GM21360 (cell line): ENCODE results near the gene CCDC32.

Experiments used
- ATAC-seq: cut with Tn5 transposase; IDR thresholded peaks from one replicate; pipeline ENCODE4 v1.9.1; 2021; ENCODE audit warnings: mild to moderate bottlenecking, moderate library complexity; ENCODE audit not compliant: unreplicated experiment

The CCDC32 gene

DNA sequence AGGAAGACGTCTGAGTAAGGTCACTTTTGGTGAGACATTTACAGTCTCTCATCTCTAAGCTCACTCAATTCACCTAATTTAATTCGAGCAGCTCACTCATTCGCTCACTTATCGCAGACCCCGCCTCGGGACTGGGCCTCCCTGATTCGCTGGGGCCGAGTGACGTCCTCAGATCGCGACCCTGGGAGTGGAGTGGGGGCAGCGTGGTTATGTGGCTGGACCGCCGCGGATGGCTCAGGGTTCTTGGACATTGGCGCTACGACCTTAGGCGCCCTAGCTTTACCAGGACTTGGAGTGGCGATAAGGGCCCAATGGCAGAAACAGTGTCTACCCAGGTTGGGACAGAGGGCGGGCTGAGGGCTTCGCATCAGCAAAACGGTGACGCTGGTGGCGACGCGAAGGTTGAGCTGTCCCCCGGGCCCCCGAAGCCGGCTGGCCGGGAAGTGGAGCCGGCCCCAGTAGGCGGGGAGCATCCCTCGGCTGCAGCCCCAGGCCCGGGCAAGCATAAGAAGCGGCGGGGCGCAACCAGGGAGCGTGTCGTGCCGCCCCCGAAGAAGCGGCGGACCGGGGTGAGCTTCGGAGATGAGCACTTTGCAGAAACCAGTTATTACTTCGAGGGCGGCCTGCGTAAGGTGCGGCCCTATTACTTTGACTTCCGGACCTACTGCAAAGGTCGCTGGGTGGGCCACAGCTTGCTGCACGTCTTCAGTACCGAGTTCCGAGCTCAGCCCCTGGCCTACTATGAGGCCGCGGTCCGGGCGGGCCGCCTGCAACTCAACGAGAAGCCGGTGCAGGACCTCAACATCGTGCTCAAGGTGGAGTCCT lies 4.5 kb upstream of the CCDC32 start, which contains the start of gene RPUSD2:
Gene RPUSD2 (plus strand): TSS at position 171 of the 825 bp plus-strand sequence. CDS start 39 bp downstream, at position 210.
- ATAC-seq = peak; percentile 50

DNA sequence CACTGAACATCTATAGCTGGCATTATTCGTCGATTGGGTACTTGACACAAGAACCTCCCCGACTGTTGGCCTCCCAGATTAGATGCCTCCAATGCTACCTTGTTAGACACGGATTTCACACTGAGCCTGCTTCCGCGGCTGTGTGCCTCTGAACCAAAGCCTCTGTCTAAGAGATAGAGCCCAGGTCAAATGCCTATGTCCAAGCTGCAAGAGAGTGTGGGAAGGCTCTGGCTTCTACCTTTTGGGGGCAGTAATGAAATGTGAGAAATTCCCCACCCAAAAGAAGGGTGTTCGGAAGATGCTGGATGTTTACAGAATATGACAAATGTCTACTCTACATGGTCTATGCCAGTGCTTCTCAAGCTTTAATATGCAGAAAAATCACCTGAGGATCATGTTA lies 2.3 kb upstream of the CCDC32 start:
- ATAC-seq = no peak

DNA sequence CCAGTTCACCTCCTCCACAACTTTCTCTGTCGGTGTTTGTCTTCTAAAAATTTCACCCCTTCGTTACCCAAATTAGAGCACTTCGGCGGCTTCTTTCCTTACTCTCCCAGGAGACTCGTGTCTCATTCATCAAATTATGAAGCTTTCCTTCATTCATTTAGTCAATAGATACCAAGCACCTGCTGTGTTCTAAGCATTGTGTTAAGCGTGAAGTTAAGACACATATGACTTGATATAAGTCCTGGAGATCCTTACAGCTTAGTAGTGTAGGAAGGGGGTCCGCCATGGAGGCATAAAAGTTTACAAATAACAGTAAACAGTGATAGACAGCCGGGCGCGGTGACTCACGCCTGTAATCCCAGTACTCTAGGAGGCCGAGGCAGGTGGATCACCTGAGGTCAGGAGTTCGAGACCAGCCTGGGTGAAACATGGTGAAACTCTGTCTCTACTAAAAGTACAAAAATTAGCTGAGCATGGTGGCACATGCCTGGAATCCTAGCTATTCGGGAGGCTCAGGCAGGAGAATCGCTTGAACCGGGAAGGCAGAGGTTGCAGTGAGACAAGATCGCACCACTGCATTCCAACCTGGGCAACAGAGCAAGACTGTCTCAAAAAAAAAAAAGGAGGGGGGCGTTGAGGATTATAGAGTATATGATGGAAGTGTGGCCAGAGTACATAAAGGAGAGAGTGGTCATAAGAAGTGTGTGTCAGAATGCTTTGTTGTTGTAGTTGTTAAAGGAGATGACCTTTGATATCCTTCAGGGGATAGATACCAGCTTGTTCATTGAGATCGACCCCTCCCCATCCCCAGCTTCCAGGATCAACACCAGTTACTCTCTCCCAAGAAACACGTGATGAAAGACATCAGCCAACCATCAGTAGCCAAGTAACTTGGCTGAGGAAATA lies 744 bp upstream of the CCDC32 start:
- no peak for ATAC-seq

DNA sequence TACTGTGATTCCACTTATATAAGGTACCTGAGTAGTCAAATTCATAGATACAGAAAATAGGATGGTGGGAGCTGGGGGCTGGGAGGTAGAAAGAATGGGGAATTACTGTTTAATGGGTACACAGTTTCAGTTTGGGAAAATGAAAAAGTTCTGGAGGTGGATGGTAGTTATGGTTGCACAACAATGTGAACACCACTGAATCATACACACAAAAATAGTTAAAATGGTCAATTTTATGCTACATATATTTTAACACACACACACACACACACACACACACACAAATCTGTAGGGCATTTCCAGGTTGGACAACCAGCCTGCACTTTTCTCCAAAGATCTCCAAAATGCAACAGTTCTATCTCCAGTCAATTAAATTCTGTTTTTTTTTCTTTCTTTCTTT lies 1.4 kb downstream of the CCDC32 start:
- ATAC-seq = no peak

DNA sequence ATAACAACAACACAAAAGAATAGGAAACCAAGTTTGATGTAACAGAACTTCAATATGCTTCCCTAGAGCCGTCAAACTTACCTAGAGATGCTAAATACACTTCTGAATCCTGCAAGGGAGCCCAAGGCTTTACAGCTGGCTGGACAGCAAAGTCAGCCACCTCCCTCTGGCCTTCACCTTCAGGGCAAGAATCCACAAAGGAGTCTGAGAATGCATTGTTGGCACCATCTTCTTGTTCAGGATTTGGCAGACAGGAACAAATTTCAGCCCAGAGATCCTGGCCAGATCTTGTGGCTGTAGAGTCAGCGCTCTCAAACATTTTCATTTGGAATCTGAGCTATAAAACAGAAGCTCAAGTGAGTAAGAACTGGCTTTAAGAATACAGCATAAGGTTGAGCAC lies 2.2 kb downstream of the CCDC32 start:
- no peak for ATAC-seq

DNA sequence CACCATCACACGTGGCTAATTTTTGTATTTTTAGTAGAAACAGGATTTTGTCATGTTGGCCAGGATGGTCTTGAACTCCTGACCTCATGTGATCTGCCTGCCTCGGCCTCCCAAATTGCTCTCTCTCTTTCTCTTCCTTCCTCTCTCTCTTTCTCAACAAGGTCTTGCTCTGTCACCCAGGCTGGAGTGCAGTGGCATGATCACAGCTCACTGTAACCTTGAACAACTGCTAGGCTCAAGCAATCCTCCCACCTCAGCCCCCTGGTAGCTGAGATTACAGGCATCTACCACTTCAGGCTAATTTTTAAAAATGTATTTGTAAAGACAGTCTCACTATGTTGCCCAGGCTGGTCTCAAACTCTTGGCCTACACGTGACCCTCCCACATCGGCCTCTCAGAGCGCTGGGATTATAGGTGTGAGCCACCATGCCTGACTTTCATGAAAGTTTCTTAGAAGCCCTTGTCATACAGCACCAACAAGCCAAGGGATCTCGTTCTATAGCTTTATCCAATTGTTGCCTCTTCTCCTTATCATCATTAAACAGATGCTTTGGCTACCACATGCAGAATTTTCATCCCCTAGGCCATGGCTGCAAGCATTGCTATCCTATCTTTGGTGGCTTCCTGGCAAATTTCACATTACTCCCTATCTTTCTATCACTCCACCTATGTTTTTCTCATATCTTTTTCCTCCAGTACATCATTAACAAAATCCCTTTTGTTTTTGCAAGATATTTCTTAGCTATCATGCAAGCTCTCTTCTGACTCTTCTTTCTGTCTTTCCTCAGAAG lies 5.7 kb downstream of the CCDC32 start:
- no peak for ATAC-seq

DNA sequence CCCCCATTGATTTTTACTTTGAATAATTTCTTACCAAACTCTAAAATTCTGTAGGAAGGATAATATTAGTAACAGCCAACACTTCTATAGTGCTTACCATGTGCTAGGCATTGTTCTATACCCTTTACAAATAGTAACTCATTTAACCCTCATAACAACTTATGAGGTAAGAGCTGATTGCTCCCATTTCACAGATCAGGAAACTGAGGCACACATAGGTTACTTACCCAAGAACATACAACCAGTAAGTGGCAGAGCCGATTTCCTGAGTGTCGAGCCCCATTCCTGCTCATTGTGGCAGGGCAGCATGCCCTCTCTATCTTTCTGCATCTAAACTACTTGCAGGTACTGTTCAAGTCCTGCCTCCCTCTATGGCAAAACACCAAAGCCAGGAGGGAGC lies 9.0 kb downstream of the CCDC32 start:
- no peak for ATAC-seq

DNA sequence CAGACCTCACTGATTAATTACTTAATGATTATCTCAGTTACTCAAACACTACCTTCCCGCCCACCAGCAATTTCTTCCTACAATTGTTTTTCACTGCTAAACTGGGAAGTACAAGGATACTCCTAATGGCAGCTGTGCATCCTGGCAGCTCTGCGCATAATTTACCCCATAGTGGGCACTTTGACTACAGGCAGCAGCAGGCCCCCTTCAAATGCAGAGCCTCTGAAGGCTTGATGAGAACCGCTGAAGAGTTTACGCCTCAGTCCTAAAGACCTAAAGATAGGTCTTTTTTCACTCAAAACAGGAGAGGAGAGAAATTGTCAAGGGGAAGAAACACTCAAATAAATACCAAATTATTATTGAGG lies 10.7 kb downstream of the CCDC32 start:
- ATAC-seq = no peak

DNA sequence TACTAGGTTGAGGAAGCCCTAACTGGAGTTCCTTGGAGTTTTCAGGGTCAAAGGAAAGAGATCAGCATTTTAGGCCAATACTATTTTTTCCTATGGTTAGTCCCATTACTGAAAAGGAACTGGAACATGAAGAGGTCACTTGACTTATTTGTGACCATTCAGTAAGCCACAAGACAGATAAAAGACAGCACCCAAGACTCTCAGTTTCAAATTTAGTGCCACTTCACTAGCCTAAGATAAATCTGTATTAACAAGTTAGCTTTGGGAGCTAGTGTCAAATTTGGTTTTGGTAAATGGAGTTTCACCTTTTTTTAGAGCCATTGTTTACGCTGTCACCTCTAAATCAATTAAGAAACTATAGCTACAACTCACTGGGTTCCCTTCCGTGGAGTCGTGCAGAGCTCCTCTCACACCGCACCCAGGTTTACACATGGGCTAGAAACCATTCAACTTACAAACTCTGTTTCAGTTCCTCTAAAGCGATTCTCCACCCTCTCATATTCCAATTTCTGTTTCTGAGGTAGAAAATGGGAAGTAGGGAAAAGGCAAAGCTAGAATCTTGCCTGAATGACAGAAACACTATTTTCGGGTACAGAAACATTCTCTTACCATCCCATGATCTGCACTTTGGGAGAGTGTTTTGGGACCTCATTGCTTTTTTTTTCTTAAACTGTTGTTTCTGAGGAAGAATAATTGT lies 14.4 kb downstream of the CCDC32 start:
- ATAC-seq = peak; percentile 58

DNA sequence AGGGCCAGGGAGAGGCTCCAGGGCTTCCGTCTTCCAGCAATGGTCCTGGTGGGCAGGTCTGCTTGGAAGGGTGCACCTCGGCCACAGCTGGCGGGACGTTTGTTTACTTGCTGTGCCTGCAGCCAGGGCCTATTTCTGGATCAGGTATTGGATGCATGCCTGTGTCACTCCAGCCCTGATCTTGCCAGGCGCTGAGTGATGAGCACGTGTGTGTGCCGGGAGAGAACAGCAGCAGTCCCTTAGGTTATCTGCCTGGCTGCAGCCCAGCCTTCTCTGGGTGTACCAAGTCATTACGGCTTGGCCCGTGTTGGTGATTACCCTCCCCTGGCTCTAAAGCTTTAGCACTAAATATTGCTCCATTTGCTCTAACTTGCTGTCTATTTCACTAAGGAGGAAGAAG lies 14.9 kb downstream of the CCDC32 start:
- no peak for ATAC-seq

DNA sequence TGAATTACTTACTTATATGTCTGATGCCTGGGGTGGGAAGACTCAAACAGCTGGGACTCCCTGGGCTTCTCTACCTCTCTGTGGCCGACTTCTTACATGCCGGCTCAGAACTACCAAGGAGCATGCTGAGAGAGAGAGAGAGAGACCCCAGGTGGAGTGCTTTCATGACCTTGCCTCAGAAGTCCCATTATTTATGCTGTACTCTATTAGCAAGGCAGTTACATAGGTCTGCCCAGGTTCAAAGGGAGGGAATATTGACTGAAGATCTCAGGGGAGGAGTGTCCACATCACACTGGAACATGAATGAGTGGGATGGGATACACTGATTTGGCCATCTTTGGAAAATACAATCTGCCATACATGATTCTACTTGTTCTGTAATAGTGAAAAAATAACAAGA lies 16.2 kb downstream of the CCDC32 start:
- ATAC-seq = no peak

DNA sequence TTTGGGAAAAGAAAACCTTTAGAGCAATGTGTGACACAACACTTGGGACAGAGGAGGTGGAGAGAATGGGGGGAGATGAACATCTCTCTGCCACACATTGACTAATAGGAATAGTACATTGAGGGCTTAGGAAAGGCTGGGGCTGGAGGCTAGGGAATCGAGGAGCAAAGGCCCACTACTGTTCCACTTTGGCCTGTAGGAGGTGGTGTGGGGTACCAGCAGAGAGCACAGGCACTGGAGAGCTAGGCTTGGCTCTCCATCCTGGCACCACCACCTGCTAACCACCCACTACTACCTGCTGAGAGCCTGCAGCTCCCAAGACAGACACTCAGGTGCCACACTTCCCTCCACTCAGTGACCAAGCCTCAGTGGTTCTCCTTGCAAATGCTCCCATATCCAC lies 19.4 kb downstream of the CCDC32 start:
- ATAC-seq = no peak

DNA sequence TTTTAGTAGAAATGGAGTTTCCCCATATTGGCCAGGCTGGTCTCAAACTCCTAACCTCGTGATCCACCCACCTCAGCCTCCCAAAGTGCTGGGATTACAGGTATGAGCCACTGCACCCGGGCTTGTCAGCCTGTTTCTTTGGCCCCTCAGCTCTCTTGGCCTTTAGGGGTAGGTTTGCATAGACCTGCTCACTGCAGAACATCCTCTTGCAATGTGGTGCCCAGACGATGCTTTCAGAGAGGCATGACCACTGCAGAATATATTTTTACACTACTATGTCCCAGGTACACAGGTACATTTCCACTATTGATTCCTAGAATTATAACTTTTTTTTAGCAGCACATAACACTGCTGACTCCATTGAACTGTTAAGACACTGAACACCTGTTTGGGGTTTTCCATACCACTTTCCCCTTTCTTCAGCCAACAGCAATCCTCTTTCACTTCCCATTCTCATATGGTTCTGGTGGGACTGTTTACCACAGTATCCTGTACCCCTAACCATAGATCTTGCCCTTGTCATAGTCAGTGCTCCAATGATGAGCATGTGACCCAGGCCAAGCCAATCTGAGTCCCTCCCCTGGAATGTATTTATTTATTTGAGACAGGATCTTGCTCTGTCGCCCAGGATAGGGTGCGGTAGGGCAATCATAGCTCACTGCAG lies 21.1 kb downstream of the CCDC32 start:
- peak; percentile 65 for ATAC-seq

DNA sequence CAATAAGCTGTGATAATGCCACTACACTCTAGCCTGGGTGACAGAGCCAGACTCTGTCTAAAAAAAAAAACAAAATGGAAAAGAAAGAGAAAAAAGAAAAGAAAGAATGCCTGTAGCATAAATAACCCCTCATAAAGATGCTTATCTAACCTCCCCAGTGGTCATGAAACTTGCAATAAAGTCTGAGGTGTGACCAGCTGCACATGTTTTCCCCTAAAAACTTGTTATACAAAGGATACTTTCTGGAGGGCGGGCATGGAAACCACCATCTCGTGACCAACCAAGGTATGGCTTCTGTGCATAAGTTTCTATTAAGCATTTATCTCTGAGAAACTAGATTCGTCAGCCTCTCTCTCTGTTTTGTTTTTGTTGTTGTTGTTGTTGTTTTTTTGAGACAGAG lies 21.8 kb downstream of the CCDC32 start:
- ATAC-seq = peak; percentile 37

DNA sequence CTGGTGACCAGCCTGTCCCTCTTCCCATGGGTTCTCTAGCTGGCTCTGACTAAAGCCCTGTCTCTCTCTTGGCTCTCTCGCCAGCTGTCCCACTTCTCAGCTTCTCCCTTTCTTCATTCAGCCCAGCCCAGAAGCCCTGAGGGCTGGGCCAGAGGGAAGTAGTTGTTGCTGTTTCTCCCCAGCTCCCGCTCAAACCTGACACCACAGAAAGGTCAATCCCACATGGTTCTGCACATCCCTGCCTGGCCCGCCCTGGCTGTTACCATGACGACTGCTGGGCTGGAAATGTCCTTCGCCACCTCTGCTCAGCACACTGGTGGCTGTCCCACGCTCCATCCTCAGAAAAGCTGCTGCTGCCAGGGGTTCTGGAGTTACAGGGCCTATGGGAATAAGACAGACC lies 25.9 kb downstream of the CCDC32 start:
- no peak for ATAC-seq

DNA sequence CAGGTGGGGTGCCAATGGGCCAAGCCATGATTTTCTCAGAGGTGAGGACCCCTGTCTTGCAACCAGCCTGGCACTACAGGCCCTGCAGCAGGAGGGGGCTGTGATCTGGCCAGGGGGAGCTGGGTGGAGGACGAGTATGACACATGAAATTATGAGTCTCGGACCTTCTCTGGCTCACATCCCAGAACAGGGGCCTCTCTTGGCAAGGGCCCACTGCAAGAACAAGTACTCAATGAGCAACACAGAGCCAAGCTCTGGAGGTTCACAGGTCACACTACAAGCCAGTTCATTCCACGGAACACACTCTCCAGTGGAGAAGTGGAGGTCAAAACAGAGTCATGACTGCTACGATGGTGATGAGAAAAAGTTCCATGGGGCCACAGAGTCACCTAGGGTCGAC lies 28.3 kb downstream of the CCDC32 start:
- ATAC-seq = no peak

DNA sequence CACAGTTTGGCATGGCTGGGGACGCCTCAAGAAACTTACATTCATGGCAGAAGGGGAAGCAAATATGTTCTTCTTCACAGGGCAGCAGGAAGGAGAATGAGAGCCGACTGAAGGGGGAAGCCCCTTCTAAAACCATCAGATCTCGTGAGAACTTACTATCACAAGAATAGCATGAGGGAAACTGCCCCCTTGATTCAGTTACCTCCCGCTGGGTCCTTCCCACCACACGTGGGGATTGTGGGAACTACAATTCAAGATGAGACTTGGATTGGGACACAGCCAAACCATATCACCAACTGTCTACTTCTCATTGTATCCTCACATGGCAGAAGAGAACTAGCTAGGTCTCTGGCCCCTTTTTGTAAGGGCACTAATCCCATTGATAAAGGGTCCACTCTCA lies 30.5 kb downstream of the CCDC32 start:
- ATAC-seq = no peak

DNA sequence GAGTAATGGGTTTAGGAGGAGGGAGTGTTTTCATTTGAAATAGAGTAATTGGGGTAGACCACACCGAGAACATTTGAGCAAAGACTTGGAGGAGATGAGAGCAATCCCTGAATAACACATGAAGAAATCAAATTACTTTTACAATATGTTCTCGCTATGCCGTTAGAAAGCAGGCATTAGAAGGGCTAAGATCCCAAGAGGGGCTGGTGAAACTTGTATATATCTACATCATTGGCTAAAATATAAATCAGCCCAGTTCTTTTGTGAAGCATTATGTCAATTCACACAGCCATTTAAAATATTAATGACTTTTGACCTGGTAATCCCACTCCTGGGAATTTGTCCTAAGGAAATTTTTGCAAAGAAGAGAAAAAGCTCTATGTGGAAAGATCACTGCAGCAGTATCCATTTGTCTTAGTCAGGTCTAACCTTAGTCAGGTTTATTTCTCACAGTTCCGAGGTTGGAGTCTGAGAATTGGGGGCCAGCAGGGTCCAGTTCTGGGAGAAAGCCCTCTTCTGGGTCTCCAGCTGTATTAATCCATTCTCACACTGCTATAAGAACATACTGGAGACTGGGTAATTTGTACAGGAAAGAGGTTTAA lies 31.0 kb downstream of the CCDC32 start:
- no peak for ATAC-seq

DNA sequence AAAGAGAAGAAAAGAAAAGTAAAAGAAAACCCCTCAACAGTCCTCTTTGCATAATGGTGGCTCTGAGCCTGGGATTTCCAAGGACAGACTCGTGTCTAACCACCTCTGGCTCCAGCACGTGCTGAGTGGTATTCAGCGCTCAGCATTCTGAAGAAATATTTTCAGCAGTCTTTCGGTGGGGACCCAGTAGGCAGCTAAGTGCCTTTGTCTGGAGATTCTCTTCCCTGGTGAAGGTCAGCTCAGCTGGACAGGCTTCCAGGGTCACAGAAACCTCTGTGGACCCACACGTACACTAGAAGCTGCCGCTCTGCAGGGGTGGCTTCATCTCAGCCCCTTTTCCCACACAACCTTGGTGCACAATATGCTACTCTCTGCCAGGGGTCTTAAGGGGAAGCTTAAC lies 36.0 kb downstream of the CCDC32 start:
- no peak for ATAC-seq

DNA sequence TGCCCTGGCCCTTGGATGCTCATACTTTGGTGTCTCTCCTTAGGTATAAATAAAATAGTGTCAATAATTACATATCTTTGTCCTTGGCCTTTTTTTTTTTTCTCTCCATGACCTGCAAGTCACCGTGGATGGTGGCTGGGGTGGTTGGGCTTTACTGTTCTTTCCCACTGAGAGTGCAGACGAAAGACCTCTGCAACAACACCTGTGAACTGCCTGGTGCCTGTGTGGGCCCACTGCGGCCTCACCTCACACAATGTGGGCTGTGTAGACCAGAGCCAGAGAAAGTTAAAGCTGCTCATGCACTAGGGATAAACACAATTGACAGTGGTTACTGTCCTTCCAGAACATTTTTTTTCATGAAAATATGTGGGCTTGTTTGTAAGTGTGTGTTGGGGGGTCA lies 39.0 kb downstream of the CCDC32 start:
- ATAC-seq = no peak
